GM21360 (cell line): ENCODE results near the gene TIAL1.
"Not testable (repeated sequence)": the region's sequence is repeated elsewhere in the genome, so short reads cannot be mapped to it uniquely, and the experiment has no call there.

Experiments used
- ATAC-seq: cut with Tn5 transposase; IDR thresholded peaks from one replicate; pipeline ENCODE4 v1.9.1; 2021; ENCODE audit warnings: mild to moderate bottlenecking, moderate library complexity; ENCODE audit not compliant: unreplicated experiment

The TIAL1 gene

DNA sequence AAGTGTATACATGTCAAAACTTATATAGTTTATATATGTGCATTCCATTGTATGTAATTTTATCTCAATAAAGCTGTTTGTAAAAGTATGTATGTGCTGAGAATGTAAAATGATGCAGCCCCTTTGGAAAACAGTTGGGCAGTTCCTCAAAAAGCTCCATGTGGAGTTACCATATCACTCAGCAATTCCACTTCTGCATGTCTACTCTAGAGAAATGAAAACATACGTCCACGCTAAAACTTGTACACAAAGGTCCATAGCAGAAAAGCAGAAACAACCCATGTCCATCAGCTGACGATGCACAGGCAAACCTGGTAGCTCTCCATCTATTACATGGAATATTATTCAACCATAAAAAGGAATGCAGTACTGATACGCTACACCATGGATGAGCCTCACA is 45.9 kb downstream of the TIAL1 start:
- no peak for ATAC-seq

DNA sequence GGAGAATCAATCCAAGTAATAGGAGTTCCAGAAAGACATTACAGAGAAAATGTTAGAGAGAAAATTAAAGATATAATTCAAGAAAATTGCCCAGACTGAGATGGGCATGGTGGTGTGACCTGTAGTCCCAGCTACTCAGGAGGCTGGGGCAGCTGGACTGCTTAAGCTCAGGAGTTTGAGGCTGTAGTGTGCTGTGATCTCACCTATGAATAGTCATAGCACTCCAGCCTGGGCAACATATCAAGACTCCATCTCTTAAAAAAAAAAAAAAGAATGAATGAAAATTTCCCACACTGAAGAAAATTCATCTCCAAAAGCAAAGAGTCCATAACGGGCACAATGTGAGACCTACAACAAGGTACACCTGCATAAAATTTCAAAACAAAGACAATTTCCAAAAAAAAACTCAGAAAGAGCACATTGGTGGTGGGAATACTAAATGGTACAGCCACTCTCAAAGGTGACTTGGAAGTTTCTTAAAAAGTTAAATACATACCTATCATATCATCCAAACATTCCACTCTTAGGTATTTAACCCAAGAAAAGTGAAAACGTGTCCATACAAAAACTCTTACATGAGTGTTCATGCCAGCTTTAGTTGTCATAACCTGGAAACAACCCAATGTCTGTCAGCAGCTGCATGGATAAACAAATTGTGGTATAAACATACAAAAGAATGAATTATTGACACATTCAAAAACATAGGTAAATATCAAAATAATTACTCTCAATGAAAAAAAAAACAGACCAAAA is 47.3 kb downstream of the TIAL1 start:
- no peak for ATAC-seq

DNA sequence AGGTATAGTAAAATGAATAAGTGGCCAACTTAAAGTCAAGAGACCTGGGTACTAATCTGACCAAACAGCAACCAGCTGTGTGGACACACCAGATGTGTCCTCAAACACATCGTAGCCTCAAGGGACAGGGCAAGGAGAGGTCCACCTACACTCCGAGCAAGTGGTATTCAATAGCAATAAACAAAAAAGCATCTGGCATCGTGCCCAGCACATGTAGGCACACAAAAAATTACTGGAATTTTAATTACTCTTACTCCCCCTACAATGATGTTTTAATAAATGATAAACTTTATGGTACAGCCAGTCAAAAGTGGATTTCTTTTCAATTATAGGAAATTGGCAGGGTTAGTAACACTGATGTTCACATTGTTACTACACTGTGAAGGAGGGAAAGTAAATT is 50.8 kb downstream of the TIAL1 start:
- no peak for ATAC-seq

DNA sequence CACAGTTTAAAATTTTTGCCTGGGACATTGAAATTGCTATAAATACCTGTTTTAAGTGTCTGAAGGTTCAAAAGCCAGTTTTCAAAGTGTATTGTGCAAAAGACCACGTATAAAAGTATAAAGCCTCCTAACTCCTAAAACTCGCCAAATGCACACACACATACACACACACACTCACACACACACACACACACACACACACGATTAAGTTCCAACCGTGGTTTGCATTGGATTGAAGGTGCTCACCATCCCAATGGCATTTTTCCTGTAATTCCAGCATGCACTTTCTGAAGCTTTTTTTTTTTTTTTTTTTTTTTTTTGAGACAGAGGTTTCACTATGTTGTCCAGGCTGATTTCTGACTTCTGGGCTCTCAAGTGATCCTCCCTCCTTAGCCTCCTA is 51.5 kb downstream of the TIAL1 start:
- no peak for ATAC-seq

- ATAC-seq, result no peak
Observed at GRCh38 chr10:119543814-119544642, 52.7 kb downstream of the TIAL1 start.

DNA sequence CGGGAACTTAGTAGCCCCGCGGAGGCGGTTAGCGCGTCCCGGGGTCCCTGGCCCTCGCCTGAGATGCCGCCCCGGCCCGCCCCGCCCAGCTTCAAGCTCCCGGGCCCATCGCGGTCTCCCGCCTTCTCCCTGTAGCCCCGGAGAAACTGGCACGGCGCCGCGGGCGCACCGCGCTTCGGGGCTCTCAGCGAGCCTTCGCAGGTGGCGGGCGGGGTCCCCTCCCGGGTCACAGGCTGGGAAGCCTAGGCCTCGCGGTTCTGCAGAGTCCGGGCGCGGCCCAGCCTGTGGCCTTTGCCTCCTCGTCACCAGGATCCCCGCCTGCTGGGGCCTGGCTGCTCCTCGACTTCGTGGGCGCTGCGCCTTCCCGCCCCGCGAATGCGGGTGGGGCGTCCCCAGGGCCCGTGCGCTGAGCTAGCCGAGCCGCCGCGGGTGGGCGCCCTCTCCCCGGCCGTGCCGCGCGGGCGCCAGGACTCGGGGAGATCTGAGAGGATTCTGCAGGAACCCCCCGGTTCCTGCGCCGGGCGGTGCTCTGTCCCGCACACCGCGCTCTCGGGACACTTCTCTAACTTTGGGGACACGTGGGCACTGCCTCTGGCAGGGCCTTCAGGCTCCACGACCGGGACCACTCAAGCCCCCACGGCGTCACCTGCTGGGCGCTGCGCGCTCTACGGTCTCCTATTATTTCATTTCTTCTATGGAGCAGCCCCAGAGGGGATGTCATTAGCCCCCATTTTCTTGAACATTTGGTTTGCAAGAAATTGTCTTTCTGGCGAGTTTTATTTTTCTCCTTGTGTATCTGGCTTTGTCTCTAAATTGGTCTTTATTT is 53.6 kb downstream of the TIAL1 start:
- peak; percentile 33 for ATAC-seq

- ATAC-seq, result peak; percentile 57
Observed at GRCh38 chr10:119542357-119542987, 54.3 kb downstream of the TIAL1 start, which contains the start of gene RGS10. Gene RGS10 (minus strand): TSS chr10:119542719. CDS start chr10:119542638, 81 bp downstream.

- no peak for ATAC-seq
Observed at GRCh38 chr10:119541459-119542356, 55.1 kb downstream of the TIAL1 start.

- ATAC-seq, result no peak
Observed at GRCh38 chr10:119541046-119541445, 55.7 kb downstream of the TIAL1 start.

GRCh38 chr10:119540038-119540437 is 56.7 kb downstream of the TIAL1 start:
- no peak for ATAC-seq

DNA sequence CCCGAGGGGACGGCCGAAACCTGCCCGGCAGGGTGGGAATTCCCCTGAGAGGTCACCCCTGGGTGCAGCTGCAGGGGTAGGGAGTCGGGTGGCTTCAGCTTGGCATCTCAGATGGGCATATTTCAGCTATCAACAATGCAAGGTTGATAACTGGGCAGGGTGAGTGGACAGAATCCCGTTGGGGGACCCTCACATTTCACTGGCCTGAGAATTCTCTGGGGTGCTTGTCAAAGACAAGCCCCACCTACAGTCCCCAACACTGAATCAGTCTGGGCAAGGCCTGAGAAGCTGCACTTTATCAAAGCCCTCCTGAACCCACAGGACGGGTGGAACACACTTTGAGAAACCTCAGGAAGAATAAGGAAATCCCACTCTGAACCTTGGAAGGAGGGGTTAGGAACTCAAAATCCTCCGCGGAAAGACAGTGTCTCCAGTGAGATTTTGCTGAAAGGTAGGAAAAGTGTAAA is 57.4 kb downstream of the TIAL1 start:
- ATAC-seq, result no peak

DNA sequence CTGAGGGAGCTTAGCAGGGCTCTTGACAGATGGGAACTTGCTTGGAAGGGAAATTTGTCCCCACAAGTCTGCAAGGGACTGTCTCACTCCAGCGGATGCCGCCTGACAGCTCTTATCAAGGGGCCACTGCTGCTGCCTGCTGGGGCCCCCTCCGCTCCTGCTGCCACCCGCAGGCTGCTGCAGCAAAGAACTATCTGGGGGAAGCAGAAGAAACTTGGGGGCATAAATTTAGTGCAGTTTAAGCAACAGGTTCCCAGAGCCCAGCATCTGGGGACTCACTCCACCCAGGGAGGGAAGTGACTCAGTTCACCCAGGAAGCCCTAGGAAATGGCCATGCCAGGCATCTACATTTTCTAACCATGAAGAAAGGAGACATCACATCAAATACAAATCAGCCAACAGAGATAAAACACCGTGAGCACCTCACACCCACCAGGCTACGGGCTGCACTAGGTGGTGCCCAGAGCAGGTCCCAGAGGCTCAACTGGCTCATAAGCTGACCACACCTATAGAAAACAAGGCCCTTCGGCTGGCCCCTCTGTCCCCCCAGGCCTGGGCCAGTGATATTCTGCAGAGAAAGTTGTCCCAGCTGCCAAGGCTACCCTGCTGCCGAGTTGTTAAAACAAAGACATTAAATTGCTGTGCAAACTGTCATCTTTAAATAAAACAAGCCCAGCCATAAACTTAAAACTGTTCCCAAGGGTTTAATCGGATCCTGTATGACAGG is 58.0 kb downstream of the TIAL1 start:
- ATAC-seq, result no peak

GRCh38 chr10:119537953-119538630 is 58.7 kb downstream of the TIAL1 start:
- ATAC-seq, result no peak

GRCh38 chr10:119536508-119537025 is 60.2 kb downstream of the TIAL1 start:
- ATAC-seq, result no peak

DNA sequence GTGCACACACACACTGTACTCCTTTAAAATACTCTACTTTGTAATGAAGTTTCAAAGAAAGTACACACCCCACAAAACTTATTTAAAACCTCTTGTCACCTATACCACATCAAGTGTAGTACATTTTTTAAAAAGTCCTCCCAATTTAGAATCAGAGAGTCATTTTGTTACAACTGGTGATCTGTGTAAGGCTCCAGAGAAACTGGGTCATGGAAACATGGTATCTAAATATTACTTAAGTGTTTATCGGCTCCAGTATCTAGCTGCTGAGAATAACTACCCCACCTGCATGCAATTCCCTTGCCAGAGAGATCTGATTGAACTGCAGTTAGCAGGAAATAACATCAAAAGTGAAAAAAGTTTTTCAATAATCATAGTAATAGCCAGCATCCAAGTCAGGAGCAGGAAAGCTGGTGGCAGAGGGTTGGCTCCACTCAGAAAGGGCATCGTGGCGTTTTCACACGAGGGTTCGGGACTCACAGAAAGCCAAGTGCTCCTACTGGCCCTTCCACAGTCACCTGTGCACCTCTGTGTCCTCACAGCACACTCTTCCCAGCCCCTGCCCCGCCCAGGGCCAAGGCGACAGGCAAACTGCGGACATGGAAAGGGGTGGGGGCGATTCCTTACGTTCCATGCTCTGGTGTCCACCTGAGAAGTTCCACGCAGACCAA is 60.8 kb downstream of the TIAL1 start:
- ATAC-seq, result no peak

DNA sequence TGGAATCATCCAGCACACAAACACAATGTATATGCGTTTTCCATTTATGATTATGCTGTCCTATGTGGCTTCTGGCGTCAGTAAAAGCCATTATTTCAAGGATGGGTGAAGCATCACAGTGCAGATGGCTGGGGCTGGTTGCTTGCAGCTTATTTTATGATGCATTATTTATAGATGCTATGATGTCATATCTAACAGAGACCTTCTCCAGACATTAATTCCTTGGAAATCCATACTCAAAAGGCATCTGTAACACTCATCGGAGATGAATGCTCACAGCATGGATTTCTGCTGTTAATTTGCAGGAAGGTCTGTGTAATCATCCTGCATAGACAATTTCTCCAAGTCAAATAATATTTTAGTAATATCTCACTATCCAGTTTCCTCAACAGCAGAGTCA is 61.5 kb downstream of the TIAL1 start:
- no peak for ATAC-seq

DNA sequence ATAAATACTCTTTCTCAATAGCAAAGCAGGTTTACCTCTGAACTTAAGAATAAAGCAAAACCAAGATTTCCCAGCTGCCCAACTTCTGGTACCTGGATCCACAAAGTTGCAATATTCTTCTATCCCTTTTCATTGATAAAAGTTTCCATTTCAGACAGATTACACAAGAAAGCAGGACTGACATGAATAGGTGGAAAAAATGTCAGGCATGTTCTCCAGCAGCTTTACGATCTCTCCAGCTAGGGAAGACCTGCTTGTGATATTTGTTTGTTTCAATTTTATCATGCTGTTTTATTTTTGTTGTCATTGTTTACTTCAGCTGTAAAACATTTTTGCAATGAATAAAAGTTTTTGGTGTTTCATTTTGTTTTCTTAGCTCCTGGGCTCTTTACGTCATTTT is 63.3 kb downstream of the TIAL1 start:
- ATAC-seq, result no peak

GRCh38 chr10:119532791-119533190 is 64.0 kb downstream of the TIAL1 start:
- ATAC-seq, result not testable (repeated sequence)
